GM19372 (cell line): ENCODE measurements around the gene NKD1.
"Not testable (repeated sequence)": the region's sequence is repeated elsewhere in the genome, so short reads cannot be mapped to it uniquely, and the experiment has no call there.

Source experiments
- ATAC-seq: cut with Tn5 transposase; IDR thresholded peaks from one replicate; pipeline ENCODE4 v1.9.1; 2021; ENCODE audit warnings: mild to moderate bottlenecking, low read depth, moderate library complexity; ENCODE audit not compliant: unreplicated experiment

The NKD1 gene

GRCh38 chr16:50536258-50536645 is 11.9 kb upstream of the NKD1 start:
- not testable (repeated sequence) for ATAC-seq

- no peak for ATAC-seq
Measured at GRCh38 chr16:50537533-50538290, 10.5 kb upstream of the NKD1 start.

- ATAC-seq = no peak
Measured at GRCh38 chr16:50538411-50539052, 9.7 kb upstream of the NKD1 start.

DNA sequence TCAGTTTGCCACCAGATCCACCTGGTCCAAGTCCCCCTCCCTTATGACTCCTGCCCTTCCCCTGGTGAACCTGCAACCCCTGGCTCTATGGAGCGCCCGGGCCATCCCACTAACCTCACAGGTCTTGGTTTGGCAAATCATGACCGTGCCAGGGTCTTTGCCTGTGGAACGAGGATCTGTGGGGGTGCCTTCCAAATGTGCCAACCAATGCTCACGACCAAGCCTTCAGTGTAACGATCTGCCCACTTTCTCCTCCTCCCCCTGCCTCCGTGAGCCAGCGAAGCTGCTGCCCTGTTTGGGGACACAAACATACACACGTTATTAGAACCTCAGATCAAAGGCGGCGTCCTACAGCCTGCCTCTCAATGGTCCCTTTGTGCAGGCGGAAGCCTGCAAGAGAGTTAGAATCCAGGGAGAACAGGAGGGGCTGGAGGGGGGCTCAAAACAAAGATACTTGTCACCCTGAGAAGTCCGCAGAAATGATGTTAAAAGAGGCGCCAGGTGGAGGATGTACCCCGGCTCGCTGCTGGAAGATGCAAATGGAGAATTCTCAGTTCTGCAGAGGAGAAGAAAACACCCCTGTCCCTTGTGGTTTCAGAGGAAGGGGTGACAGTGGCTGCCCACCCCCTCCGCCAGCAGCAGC is 9.0 kb upstream of the NKD1 start:
- no peak for ATAC-seq

DNA sequence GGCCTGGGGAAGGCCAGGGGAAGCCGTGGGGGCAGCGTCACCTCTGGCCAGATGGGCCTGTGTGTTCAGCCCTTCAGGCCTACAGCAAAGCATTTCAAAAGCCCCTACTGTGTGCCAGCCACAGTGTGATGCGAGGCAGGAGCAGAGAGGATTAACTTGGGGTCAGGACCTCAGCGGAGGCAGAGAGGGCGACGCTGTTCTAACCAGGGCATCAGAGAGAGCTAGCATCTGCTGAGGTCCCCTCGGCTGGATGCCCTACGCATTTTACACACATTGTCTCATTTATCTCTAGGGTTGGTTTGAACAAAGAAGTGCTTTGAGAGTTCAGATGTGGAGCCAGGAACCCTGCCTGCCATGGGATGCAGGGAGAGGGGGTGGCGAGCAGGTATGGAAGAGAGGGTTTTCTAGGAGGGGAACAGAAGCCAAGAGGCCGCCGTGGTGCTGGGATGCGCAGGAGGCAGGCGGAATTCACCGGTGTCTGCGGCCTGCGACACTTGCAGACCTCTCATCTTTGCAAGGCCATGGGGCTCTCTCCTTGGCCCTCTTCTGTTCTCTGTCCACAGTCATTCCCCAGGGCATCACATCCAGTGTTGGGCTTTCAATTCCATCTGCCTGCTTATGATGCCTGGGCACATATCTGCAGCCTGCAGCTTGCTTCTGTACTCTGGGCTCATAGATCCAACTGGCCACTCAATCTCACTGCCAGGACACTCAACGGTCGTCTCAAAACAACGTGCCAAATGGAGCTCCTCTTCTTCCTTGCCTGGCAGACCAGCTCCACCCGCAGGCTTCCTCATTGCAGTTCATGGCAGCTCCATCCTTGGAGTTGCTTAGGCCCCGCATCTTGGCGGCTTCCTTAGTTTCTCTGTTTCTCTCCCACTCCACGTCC is 8.1 kb upstream of the NKD1 start:
- no peak for ATAC-seq

DNA sequence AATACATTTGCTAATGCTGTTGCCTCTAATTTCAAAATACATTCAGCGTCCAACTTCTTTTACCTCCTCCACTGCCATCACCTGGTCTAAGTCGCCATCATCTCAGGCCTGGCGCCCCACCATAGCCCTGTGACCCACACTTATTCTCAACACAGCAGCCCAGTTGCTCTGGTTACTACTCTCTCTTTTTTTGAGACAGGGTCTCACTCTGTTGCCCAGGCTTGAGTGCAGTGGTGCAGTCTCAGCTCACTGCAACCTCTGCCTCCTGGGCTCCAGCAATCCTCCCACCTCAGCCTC is 7.5 kb upstream of the NKD1 start:
- ATAC-seq = no peak

- ATAC-seq = no peak
Measured at GRCh38 chr16:50542703-50543102, 5.5 kb upstream of the NKD1 start.

GRCh38 chr16:50546125-50546524 is 2.1 kb upstream of the NKD1 start:
- no peak for ATAC-seq

DNA sequence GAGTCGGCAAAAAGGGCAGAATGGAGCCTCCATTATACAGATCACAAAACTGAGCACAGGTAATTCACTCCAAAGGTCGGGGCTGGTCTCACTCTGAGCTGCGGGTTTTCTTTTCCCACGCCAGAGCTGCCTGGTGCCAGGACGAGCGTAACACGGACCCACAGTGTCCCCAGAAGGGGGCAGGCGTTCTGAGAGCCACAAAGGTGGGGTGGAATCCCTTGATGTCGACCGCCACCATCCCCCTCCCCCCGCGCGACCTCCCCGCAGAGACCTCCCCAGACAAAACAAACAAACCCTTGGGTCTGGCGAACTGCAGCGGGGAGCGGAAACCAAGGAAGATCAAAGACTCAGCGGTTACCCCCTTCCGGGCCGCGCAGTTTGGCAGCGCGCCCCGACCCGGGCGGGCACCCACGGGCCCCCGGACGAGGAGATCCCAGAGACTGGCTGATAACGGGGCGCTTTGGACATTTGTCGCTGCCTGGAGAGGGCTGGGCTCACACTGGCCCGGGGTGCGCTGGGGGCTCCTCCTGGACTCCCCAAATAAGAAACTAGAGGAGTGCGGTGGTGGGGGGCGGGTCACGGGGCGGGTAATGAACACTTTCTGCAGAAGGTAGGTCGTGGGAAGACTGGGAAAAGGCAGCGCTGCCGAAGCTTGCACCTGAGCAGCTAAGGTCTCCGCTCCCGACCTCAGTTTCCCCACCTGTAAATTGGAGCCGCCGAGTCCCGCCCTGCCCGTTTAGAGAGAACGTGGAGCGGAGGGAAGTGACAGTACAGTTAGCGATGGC is 664 bp upstream of the NKD1 start:
- no peak for ATAC-seq

DNA sequence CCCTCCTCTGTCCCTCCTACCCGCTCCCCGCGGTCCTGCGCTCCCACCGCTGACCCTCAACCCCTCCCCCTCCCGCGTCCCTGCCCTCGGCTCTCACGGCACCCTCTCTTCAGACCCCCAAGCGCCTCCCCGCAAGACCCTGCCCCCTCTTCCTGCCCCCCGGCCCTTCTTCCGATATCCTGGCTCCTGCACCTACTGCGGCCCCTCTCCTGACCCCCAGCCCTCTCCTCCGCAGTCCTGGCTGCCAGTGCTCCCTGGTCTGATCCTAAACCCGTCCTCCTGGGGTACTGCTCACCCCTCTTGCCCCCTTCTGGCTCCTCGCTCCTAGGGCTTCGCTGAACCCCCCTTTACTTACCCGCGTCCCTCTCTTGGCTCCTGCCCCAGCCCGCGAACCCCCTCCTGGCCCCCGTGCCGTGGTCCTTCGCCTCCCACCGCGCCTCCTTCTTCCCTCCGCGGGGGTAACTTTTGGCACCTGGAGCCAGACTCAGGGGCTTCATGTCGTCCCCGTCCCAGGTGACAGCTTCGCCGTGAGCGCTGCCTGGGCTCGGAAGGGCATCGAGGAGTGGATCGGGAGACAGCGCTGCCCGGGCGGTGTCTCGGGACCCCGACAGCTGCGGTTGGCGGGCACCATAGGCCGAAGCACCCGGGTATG is 839 bp downstream of the NKD1 start:
- ATAC-seq = no peak

DNA sequence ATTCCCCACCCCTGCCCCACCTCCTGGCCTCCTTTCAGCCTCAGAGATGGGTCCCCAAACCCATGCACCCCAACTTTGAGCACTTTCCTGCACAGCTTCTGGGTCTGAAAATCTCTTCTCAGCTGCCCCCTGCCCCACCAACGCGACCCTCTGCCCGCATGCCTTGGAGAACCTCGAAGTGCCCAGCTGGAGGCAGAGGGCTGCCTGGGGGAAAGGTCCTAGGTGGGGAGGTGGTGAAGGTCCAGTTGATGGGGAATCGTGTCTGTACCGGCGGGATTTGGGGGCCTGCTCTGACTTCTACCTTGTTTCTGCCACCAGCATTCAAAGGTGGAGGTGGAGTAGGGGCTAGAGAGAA is 1.3 kb downstream of the NKD1 start:
- no peak for ATAC-seq

- no peak for ATAC-seq
Measured at GRCh38 chr16:50550035-50550434, 1.8 kb downstream of the NKD1 start.

DNA sequence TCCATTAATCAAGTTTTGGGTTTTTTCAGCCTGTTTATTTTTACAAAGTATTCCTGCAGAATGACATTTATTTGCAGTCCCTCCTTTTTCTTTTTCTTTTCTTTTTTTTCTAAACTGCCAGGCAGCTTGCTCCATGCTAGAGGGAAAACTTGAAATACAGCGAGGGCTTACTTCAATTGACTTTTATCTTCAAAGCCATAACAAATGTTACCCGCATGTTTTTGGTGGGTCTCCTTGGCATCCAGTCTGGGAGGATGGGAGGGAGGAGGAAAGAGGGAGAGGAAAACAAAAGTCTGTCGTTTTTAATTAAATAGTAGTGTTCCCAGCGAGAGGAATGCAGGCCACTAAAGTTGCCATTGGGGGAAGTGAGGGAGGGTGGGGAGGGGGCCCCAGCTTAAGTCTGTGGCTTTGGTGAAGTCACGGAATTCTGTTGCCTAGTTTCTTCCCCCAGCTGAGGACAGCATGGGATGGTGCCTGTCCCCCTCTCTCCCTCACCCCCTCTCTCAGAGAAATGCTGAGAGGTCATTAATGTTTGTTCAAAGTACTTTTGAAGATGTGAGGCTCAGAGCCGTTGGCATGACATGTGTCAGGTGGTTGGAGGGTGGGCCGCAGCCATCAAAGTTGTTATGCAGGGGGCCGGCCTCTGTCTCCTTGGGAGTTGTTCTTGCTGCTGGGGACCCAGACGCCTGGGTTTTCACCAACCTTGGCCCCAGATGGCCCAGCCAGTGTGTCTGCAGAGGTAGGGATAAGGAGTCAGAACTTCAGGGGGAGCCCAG is 2.9 kb downstream of the NKD1 start:
- no peak for ATAC-seq

DNA sequence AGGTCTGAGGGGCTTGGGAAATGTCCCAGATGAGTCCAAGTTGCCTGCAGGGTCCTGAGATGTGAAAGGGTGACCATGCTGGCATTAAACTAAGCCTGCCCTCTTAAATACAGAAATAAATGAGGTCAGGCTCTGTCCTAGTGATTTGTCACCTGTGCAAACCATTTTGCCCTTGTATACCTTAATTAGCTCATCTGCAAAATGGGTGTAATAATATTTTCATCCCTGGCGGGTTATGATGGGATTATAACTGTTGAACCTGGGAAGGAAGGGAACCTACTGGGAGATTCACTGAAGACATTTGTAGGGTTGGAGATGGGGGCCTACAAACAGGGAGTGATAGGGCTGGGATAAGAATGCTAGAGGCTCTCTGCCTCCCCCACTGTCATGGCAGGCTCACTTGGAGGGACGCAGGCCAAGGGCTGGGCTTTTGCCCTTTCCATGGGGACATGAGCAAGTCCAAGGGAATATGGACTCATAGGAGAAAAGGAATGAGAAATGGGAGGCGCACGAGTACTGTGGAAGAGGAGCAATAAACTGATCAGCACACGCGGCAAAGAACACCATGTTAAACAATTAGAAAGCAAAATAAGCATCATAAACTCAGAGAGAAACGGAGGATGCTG is 4.4 kb downstream of the NKD1 start:
- no peak for ATAC-seq

DNA sequence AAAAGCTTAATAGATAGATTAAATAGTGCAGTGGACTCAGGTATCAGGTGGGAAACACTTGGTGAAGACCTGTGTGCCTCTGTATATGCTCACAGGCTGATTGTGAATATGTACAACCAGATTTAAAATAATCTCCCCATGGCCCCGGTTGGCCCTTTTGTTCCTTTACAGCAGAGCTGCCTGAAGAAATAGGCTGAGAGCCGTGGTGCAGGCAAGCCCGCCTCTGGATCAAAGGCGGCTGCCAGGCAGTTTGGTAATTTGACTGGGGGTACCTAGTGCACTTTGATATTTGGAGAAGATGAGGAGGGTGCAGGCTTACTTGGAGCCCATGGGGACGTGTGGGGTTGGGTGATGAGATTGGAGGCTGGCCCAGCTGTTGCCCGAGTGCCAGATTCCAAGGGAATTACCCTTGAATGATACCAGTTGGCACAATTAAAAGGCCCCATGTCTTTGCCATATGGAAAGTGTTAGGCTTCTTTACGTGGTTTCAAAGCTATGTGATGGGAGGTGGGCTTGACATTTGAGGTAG is 5.0 kb downstream of the NKD1 start:
- no peak for ATAC-seq

GRCh38 chr16:50553731-50554360 is 5.7 kb downstream of the NKD1 start:
- no peak for ATAC-seq

DNA sequence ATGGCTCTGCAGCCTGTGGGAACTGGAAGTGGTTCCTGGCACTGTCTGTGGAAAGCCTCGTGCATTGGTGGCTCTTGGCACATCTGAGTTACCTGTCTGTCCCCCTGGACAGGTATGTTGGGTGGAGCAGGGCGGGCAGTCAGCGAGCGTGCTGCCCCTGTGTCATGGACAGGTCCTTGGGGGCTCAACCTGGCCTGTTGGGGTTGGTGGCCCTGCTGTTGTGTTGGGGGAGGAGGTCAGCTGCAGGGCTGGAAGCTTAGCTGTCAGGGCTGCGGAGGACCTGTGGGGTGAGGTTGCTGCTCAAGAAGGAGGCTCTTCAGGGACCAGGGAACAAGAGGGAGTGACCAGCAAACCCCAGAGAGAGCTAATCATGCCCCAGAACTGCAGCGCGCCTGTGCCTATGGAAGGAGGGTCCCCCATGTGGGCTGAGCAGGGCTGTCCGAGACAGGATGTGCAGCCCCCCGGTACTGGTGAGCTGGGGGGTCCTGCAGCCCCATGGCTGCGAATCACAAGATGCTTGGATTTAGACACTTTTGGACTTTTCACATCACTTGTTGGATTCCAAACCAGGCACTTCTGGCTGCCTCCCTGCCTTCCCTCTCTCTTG is 7.2 kb downstream of the NKD1 start:
- no peak for ATAC-seq
